Ishikawa (cell line): Measurements from ENCODE around the gene EFEMP2.

Source experiments
- CEBPB ChIP-seq: IDR thresholded peaks from 2 replicates; pipeline ENCODE4 v1.6.1; 2012
- CREB1 ChIP-seq: IDR thresholded peaks from 2 replicates; pipeline ENCODE4 v1.6.1; 2012; ENCODE audit warnings: low read depth
- EGR1 ChIP-seq: IDR thresholded peaks from 2 replicates; pipeline ENCODE4 v1.6.1; 2012
- EP300 ChIP-seq: IDR thresholded peaks from 2 replicates; pipeline ENCODE4 v1.6.1; 2012; ENCODE audit warnings: borderline replicate concordance
- FOXM1 ChIP-seq: IDR thresholded peaks from 2 replicates; pipeline ENCODE4 v1.6.1; 2012; ENCODE audit warnings: low read depth, borderline replicate concordance
- MAX ChIP-seq: IDR thresholded peaks from 2 replicates; pipeline ENCODE4 v1.6.1; 2012
- NFIC ChIP-seq: IDR thresholded peaks from 2 replicates; pipeline ENCODE4 v1.6.1; 2012
- RAD21 ChIP-seq: IDR thresholded peaks from 2 replicates; pipeline ENCODE4 v1.6.1; 2012; ENCODE audit warnings: low read depth
- REST ChIP-seq: IDR thresholded peaks from 2 replicates; pipeline ENCODE4 v1.6.1; 2012; ENCODE audit warnings: low read depth, mild to moderate bottlenecking
- TAF1 ChIP-seq: IDR thresholded peaks from 2 replicates; pipeline ENCODE4 v1.6.1; 2012; ENCODE audit warnings: low read depth, mild to moderate bottlenecking
- TCF12 ChIP-seq: IDR thresholded peaks from 2 replicates; pipeline ENCODE4 v1.6.1; 2012; ENCODE audit warnings: low read depth
- TEAD4 ChIP-seq: IDR thresholded peaks from 2 replicates; pipeline ENCODE4 v1.6.1; 2012
- USF1 ChIP-seq: IDR thresholded peaks from 2 replicates; pipeline ENCODE4 v1.6.1; 2012
- YY1 ChIP-seq: IDR thresholded peaks from 2 replicates; pipeline ENCODE4 v1.6.1; 2012; ENCODE audit warnings: low read depth
- ZBTB7A ChIP-seq: IDR thresholded peaks from 2 replicates; pipeline ENCODE4 v1.6.1; 2012; ENCODE audit warnings: low read depth

Gene EFEMP2

GRCh38 chr11:65849771-65850216, 22.8 kb downstream of the EFEMP2 start:
- TF ChIP-seq EP300 (no peak), REST (no peak), FOXM1 (no peak), EGR1 (no peak)

GRCh38 chr11:65849366-65849765, 23.2 kb downstream of the EFEMP2 start:
- no peak for TF ChIP-seq TCF12
- no peak for TF ChIP-seq MAX
- no peak for TF ChIP-seq USF1
- no peak for TF ChIP-seq TAF1
- no peak for TF ChIP-seq FOXM1
- TF ChIP-seq REST, result no peak
- TF ChIP-seq CEBPB, result no peak
- TF ChIP-seq RAD21, result no peak
- no peak for TF ChIP-seq NFIC
- TF ChIP-seq TEAD4, result no peak
- TF ChIP-seq YY1, result no peak
- no peak for TF ChIP-seq ZBTB7A
- no peak for TF ChIP-seq EGR1
- TF ChIP-seq EP300, result no peak
- TF ChIP-seq CREB1, result no peak

GRCh38 chr11:65847746-65848145, 24.9 kb downstream of the EFEMP2 start:
- TF ChIP-seq CEBPB, result no peak
- TF ChIP-seq TCF12, result no peak
- TF ChIP-seq EGR1, result no peak
- no peak for TF ChIP-seq REST
- no peak for TF ChIP-seq RAD21
- TF ChIP-seq NFIC, result no peak
- no peak for TF ChIP-seq CREB1
- TF ChIP-seq FOXM1, result no peak
- no peak for TF ChIP-seq YY1
- no peak for TF ChIP-seq ZBTB7A
- no peak for TF ChIP-seq USF1
- no peak for TF ChIP-seq EP300

GRCh38 chr11:65844231-65844872, 28.2 kb downstream of the EFEMP2 start:
- TF ChIP-seq TCF12, result no peak
- no peak for TF ChIP-seq EGR1
- no peak for TF ChIP-seq TEAD4
- TF ChIP-seq USF1, result no peak
- no peak for TF ChIP-seq TAF1
- TF ChIP-seq REST, result no peak
- TF ChIP-seq RAD21, result no peak
- TF ChIP-seq CEBPB, result no peak
- TF ChIP-seq FOXM1, result no peak
- no peak for TF ChIP-seq ZBTB7A
- no peak for TF ChIP-seq CREB1
- no peak for TF ChIP-seq MAX
- TF ChIP-seq EP300, result no peak
